Transverse colon (tissue), 4 donors: ENCODE measurements around the gene TMEM59. TPM values are rescaled to one million over a fixed set of nuclear protein-coding genes. Genes with fewer than 3 reads are reported as not detected.
"Not testable (repeated sequence)": the region's sequence is repeated elsewhere in the genome, so short reads cannot be mapped to it uniquely, and the experiment has no call there.

Source experiments
- DNase-seq: peaks from one replicate; pipeline ENCODE4 v3.0.0-alpha.2; 2019
- H3K27ac ChIP-seq, 4 donors: fragments of 200-600 bp; sonication (generic); 2 replicates each; pipeline ENCODE4 v1.5.1; 2016 to 2018; ENCODE audit warnings: inconsistent platforms in 4 of 4
- H3K27me3 ChIP-seq: fragments of 200-600 bp; sonication (generic); 2 replicates; pipeline ENCODE4 v1.5.1; 2017; ENCODE audit warnings: inconsistent platforms
- H3K36me3 ChIP-seq, 4 donors: fragments of 200-600 bp; sonication (generic); 2 replicates each; pipeline ENCODE4 v1.5.1; 2017 to 2019; ENCODE audit warnings: inconsistent platforms in 4 of 4
- H3K4me1 ChIP-seq, 4 donors: fragments of 200-600 bp; sonication (generic); 2 replicates each; pipeline ENCODE4 v1.5.1; 2017 to 2020; ENCODE audit warnings: inconsistent platforms in 4 of 4
- H3K4me3 ChIP-seq, 4 donors: fragments of 200-600 bp; sonication (generic); 1 replicate in 1 of 4; 2 replicates in 3 of 4; pipeline versions ENCODE4 v1.5.1 to v1.6.1; 2017 to 2019; ENCODE audit warnings: inconsistent platforms in 4 of 4
- H3K9me3 ChIP-seq, 2 donors: fragments of 200-600 bp; sonication (generic); 2 replicates each; pipeline ENCODE4 v1.5.1; 2017 to 2019; ENCODE audit warnings: inconsistent platforms in 2 of 2
- EP300 ChIP-seq: sonication (generic); formaldehyde crosslinking; IDR thresholded peaks from one replicate; pipeline ENCODE4 v1.6.1; 2017; ENCODE audit warnings: antibody characterized with exemption, low read depth
- POLR2A ChIP-seq: fragments of 450-650 bp; IDR thresholded peaks from one replicate; pipeline ENCODE4 v1.6.1; 2016; ENCODE audit warnings: antibody characterized with exemption, mild to moderate bottlenecking, moderate library complexity
- POLR2AphosphoS5 ChIP-seq, 3 donors: sonication (generic); formaldehyde crosslinking; IDR thresholded peaks; one replicate each; pipeline ENCODE4 v1.6.1; 2016; ENCODE audit warnings: antibody characterized with exemption in 3 of 3
- WGBS, 2 donors: methylation state at CpG; one replicate each; pipeline ENCODE4 v1.1.5; 2018; ENCODE audit warnings: low coverage in 1 of 2; 5-methylcytosine and 5-hydroxymethylcytosine counted together
- in situ Hi-C, 4 donors: fragments of 200-750 bp; cut with MboI; loops; one replicate each; pipeline versions ENCODE4 v1.15.0 to v1.15.1; 2017; ENCODE audit warnings: low sequenced_read_pairs in 3 of 4, low pct_ligation_motif_present in 1 of 4, low pct_unique_long_range_greater_than_20kb in 1 of 4
- intact Hi-C: fragments of 100-400 bp; cut with DNase I; formaldehyde crosslinking; loops from one replicate; pipeline ENCODE4 v1.15.1; 2023; ENCODE audit warnings: low total_unique reads
- total RNA-seq, 4 donors: library from RNA; depleted of rRNA; stranded (reverse); fragments of >200 nt; gene quantifications; one replicate each; pipeline ENCODE4 v1.1.0, GENCODE V29; 2016
- TF ChIP-seq, protein P1 (sequence below), 5 experiments: fragments of 200-600 bp in 3 of 5; fragments of 450-650 bp in 2 of 5; sonication (generic) in 3 of 5; IDR thresholded peaks; 1 replicate in 2 of 5; 2 replicates in 3 of 5; pipeline ENCODE4 v1.5.1; 2016 to 2017; ENCODE audit warnings: antibody characterized with exemption in 5 of 5, inconsistent platforms in 3 of 5, mild to moderate bottlenecking in 2 of 5, moderate library complexity in 1 of 5

The TMEM59 gene
- total RNA-seq, 4 donors from 2014 or later, result 71.6 to 858 (median 226) TPM

GRCh38 chr1:53999920-54000319 is 53.1 kb downstream of the TMEM59 start:
- no peaks in the 10 kb centered on the region for H3K9me3 ChIP-seq
- no peak for DNase-seq
- no peak for TF ChIP-seq POLR2AphosphoS5 (IDR thresholded peaks at IDR 0.05)
- TF ChIP-seq, protein P1, sequence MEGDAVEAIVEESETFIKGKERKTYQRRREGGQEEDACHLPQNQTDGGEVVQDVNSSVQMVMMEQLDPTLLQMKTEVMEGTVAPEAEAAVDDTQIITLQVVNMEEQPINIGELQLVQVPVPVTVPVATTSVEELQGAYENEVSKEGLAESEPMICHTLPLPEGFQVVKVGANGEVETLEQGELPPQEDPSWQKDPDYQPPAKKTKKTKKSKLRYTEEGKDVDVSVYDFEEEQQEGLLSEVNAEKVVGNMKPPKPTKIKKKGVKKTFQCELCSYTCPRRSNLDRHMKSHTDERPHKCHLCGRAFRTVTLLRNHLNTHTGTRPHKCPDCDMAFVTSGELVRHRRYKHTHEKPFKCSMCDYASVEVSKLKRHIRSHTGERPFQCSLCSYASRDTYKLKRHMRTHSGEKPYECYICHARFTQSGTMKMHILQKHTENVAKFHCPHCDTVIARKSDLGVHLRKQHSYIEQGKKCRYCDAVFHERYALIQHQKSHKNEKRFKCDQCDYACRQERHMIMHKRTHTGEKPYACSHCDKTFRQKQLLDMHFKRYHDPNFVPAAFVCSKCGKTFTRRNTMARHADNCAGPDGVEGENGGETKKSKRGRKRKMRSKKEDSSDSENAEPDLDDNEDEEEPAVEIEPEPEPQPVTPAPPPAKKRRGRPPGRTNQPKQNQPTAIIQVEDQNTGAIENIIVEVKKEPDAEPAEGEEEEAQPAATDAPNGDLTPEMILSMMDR (IDR thresholded peaks at IDR 0.05), result no peak
- no peak for TF ChIP-seq POLR2A
- no peak for TF ChIP-seq EP300
- no peaks in the 10 kb centered on the region for H3K27me3 ChIP-seq
- no peaks in the 10 kb centered on the region for H3K36me3 ChIP-seq
- H3K27ac ChIP-seq, result no peak overlapping the region
- no peak overlapping the region for H3K4me3 ChIP-seq
- in situ Hi-C loops (no loop called here), intact Hi-C loops (loop anchor here (2.0 kb wide), 1 partner anchor 65 kb away; no protein-coding TSS in a partner anchor)
- no peaks in the 10 kb centered on the region for H3K4me1 ChIP-seq

DNA sequence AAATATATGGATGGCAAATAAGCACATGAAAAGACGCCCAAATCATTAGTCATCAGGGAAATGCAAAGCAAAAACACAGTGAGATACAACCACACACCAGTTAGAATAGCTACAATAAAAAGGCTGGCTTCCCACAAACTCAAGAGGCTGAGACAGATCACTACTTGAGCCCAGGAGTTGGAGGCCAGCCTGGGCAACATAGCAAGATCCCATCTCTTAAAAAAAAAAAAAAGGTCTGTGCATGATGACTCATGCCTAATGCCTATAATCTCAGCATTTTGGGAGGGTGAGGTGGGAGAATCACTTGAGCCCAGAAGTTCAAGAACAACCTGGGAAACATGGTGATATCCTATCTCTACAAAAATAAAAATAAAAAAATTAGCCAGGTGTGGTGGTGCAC is 54.8 kb downstream of the TMEM59 start:
- WGBS, 2 donors, result 88 to 92% methylated on average over 1 of the region's 1 CpG
- no peak overlapping the region for H3K27ac ChIP-seq
- H3K4me3 ChIP-seq, result no peak overlapping the region
- no peaks in the 10 kb centered on the region for H3K9me3 ChIP-seq
- no peak for DNase-seq
- TF ChIP-seq, protein P1 (IDR thresholded peaks at IDR 0.05), result no peak
- no peak for TF ChIP-seq EP300
- TF ChIP-seq POLR2A, result no peak
- TF ChIP-seq POLR2AphosphoS5 (IDR thresholded peaks at IDR 0.05), result no peak
- no peaks in the 10 kb centered on the region for H3K27me3 ChIP-seq
- in situ Hi-C loops (no loop called here), intact Hi-C loops (no loop called here)
- H3K36me3 ChIP-seq, result no peaks in the 10 kb centered on the region
- no peaks in the 10 kb centered on the region for H3K4me1 ChIP-seq

DNA sequence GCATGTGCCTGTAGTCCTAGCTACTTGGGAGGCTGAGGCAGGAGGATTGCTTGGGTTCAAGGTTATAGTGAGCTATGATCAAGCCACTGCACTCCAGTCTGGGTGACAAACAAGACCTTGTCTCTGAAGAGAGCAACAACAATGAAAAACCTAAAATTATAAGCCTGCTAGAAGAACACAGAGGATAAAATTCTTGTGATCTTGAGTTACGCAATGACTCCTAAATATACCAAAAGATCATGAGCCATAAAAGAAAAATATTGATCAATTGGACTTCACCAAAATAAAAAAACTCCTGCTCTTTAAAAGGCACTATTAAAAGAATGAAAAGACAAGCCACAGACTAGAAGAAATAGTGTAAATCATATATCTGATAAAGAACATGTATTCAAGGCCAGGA is 57.3 kb downstream of the TMEM59 start:
- intact Hi-C loops (no loop called here), in situ Hi-C loops (no loop called here)

DNA sequence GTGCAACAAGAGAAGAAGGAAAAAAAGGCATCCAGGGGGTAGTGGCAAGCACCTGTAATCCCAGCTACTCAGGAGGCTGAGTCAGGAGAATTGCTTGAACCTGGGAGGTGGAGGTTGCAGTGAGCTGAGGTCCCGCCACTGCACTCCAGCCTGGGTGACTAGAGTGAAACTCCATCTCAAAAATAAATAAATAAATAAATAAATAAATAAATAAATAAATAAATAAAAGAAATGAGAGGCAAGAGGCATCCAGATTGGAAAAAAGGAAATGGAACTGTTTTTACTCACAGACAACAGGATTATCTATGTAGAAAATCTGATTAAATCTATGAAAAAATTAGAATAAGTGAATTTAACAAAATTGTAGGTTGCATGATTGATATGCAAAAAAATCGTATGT is 58.5 kb downstream of the TMEM59 start:
- H3K36me3 ChIP-seq, H3K4me3 ChIP-seq, H3K27me3 ChIP-seq, H3K9me3 ChIP-seq, in situ Hi-C loops, H3K27ac ChIP-seq, intact Hi-C loops, H3K4me1 ChIP-seq, DNase-seq: not testable (repeated sequence)
- 81 to 85% methylated on average over 2 of the region's 2 CpGs for WGBS, 2 donors

More for the DNA sequence above, 57.3 kb downstream of the TMEM59 start:
- TF ChIP-seq EP300 (no peak), POLR2AphosphoS5 (IDR thresholded peaks at IDR 0.05) (no peak), POLR2A (no peak)
- TF ChIP-seq, protein P1 (IDR thresholded peaks at IDR 0.05), result no peak
- DNase-seq, result no peak
- H3K9me3 ChIP-seq, result no peaks in the 10 kb centered on the region
- WGBS, 2 donors, result 93% methylated on average over 1 of the region's 1 CpG; no CpG with 5 or more reads in 1 of the 2 donors
- no peak overlapping the region for H3K4me3 ChIP-seq
- no peaks in the 10 kb centered on the region for H3K4me1 ChIP-seq
- H3K27me3 ChIP-seq, result no peaks in the 10 kb centered on the region
- no peak overlapping the region for H3K27ac ChIP-seq
- no peaks in the 10 kb centered on the region for H3K36me3 ChIP-seq
